Activated CD8-positive, alpha-beta memory T cell treated with anti-CD3 and anti-CD28 coated beads, Interleukin-2, amount 50 U/mL, for 24 hours (primary cell): ENCODE data around the gene GPN1.
"Not testable (repeated sequence)": the region's sequence is repeated elsewhere in the genome, so short reads cannot be mapped to it uniquely, and the experiment has no call there.

ENCODE experiments used
- DNase-seq: peaks from one replicate; pipeline ENCODE4 v3.0.0-alpha.2; 2020; ENCODE audit errors: extremely low read depth

Gene GPN1

GRCh38 chr2:27672723-27673486 is 44.1 kb downstream of the GPN1 start:
- no peak for DNase-seq

- DNase-seq = no peak
Measured at GRCh38 chr2:27680571-27680970, 51.7 kb downstream of the GPN1 start.

- no peak for DNase-seq
Measured at GRCh38 chr2:27681841-27682240, 53.0 kb downstream of the GPN1 start.

- DNase-seq = not testable (repeated sequence)
Measured at GRCh38 chr2:27682334-27682771, 53.5 kb downstream of the GPN1 start.

- DNase-seq = peak; percentile 80
Measured at GRCh38 chr2:27683390-27684071, 54.7 kb downstream of the GPN1 start.

- DNase-seq = not testable (repeated sequence)
Measured at GRCh38 chr2:27685006-27685405, 56.2 kb downstream of the GPN1 start.

GRCh38 chr2:27685577-27685976 is 56.7 kb downstream of the GPN1 start:
- DNase-seq = no peak

- no peak for DNase-seq
Measured at GRCh38 chr2:27687232-27687631, 58.4 kb downstream of the GPN1 start.

GRCh38 chr2:27689424-27689823 is 60.6 kb downstream of the GPN1 start:
- no peak for DNase-seq

GRCh38 chr2:27690052-27690451 is 61.2 kb downstream of the GPN1 start:
- no peak for DNase-seq

GRCh38 chr2:27697660-27698059 is 68.8 kb downstream of the GPN1 start:
- DNase-seq = no peak
